ENCODE results near the gene ARHGAP15. TPM values are rescaled to one million over a fixed set of nuclear protein-coding genes. Genes with fewer than 3 reads are reported as not detected.

ARHGAP15 gene
- polyA plus RNA-seq, 2 of the 4 experiments (the other 2 are of a cell fraction): 0.34 TPM; not detected in 1

DNA sequence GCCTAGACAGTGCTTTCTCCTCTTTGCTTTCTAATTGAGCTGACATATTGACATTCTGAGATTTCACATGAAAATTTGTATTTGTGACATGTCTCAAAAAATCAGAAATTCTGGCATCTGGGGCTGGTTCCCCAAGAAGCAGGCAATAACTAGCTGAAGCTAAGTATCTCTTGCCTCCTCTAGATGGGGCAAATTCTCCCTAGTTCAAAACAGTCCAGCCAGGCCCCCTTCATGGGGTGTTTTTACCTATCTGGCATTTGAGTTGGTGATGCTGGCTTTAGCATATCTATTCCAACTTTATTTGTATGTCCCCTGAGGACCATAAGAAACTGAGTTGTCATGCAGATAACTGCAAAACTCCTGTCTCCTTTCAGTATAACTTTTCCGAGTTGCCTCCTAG is 39.9 kb downstream of the ARHGAP15 start (continued):
- TF ChIP-seq, protein P1, sequence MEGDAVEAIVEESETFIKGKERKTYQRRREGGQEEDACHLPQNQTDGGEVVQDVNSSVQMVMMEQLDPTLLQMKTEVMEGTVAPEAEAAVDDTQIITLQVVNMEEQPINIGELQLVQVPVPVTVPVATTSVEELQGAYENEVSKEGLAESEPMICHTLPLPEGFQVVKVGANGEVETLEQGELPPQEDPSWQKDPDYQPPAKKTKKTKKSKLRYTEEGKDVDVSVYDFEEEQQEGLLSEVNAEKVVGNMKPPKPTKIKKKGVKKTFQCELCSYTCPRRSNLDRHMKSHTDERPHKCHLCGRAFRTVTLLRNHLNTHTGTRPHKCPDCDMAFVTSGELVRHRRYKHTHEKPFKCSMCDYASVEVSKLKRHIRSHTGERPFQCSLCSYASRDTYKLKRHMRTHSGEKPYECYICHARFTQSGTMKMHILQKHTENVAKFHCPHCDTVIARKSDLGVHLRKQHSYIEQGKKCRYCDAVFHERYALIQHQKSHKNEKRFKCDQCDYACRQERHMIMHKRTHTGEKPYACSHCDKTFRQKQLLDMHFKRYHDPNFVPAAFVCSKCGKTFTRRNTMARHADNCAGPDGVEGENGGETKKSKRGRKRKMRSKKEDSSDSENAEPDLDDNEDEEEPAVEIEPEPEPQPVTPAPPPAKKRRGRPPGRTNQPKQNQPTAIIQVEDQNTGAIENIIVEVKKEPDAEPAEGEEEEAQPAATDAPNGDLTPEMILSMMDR (IDR thresholded peaks at IDR 0.05): no peak
- TF ChIP-seq FOSL2 (IDR thresholded peaks at IDR 0.05): no peak
- no peak for TF ChIP-seq FOSL2 (CRISPR knock-in tag; IDR thresholded peaks at IDR 0.05)
- no peak for TF ChIP-seq HOXA7 (CRISPR knock-in tag; IDR thresholded peaks at IDR 0.05)
- TF ChIP-seq RCOR1 (IDR thresholded peaks at IDR 0.05; ENCODE audit: low read depth, low read length): no peak
- TF ChIP-seq EHMT2 (IDR thresholded peaks at IDR 0.05; ENCODE audit: low read depth): no peak
- no peak for TF ChIP-seq HDAC2 (IDR thresholded peaks at IDR 0.05)
- TF ChIP-seq, protein P2, sequence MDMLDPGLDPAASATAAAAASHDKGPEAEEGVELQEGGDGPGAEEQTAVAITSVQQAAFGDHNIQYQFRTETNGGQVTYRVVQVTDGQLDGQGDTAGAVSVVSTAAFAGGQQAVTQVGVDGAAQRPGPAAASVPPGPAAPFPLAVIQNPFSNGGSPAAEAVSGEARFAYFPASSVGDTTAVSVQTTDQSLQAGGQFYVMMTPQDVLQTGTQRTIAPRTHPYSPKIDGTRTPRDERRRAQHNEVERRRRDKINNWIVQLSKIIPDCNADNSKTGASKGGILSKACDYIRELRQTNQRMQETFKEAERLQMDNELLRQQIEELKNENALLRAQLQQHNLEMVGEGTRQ (IDR thresholded peaks at IDR 0.05): no peak
- no peak for TF ChIP-seq HOXB13 (CRISPR knock-in tag; IDR thresholded peaks at IDR 0.05; ENCODE audit: low read depth)
- TF ChIP-seq, protein P3, sequence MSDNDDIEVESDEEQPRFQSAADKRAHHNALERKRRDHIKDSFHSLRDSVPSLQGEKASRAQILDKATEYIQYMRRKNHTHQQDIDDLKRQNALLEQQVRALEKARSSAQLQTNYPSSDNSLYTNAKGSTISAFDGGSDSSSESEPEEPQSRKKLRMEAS (IDR thresholded peaks at IDR 0.05): no peak

DNA sequence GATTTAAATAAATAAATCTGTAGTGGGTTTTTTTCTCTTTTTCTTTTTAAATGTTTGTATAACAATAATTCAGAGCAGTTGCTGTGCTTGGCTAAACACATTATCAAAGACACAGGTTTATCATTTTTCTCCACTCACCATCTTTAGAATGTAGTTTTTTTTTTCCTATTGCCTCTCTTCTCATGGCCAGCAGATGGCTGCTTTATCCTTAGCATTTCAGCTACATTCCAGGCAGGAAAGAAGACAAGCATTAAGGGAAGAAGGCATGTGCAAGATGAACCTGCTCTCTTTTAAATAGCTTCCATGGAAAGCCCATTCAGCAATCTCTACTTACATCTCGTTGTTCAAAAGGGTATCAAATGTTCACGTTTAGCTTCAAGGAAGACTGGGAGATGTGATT is 42.6 kb downstream of the ARHGAP15 start:
- H3K27ac ChIP-seq: no peak overlapping the region
- ATAC-seq (peak; percentile 73 to 76; a peak in 5 of 6 replicates), FAIRE-seq (peak; percentile 68), DNase-seq (ENCODE audit: low read depth in 1 of 2, low spot score in 1 of 2) (peak in 1 of 2 experiments; percentile 7)
- CTCF ChIA-PET: interaction anchor here (1.0 to 4.9 kb wide), 5 partner anchors 10 to 87 kb away, joined by 3 to 27 read pairs (median 3); no protein-coding TSS in a partner anchor
- WGBS (ENCODE audit: missing lambda C conversion rate): 0% methylated on average over 2 of the region's 2 CpGs
- H3K4me1 ChIP-seq: no peaks in the 10 kb centered on the region
- TF ChIP-seq ZSCAN20 (CRISPR knock-in tag; IDR thresholded peaks at IDR 0.05): no peak
- TF ChIP-seq, protein P1 (IDR thresholded peaks at IDR 0.05): 0 out of 3 replicates have a peak, but pooled peaks have one; percentile 2
- peak in 1 of 2 experiments; percentile 41; a peak in 2 of 5 replicates for TF ChIP-seq RAD21 (conservative IDR thresholded peaks at IDR 0.05 in 1 of 2, IDR thresholded peaks at IDR 0.05 in 1 of 2)
- TF ChIP-seq MAFK (IDR thresholded peaks at IDR 0.05; ENCODE audit: partially characterized antibody): no peak
- no peak overlapping the region for H3K4me3 ChIP-seq
- H3K4me2 ChIP-seq: no peak overlapping the region; the same call in 2 of the 3 replicates
- H3K9me3 ChIP-seq: no peaks in the 10 kb centered on the region
- POLR2A ChIA-PET: no interaction called here

DNA sequence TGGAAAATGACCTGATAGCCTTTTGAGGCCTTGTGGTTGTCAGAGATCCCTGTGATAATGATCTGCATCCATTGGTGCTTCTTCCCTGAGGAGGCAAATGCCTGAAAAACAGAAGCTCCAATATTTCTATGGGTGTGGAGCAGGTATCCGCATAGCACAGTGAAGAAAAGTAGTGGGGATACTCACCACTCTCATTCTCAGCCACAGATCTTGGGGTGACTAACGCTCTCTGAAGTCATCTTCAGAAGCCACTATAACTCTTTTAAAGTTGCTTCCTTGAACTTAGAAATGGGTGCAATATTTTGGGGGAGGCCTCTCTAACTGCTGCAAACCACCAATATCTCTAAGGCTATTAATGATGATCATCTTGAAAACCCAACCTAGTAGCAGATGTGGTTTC is 46.2 kb downstream of the ARHGAP15 start:
- no peaks in the 10 kb centered on the region for H3K4me1 ChIP-seq
- 76% methylated on average over 2 of the region's 2 CpGs for WGBS (ENCODE audit: missing lambda C conversion rate)
- ChIA-PET POLR2A (no interaction called here), CTCF (no interaction called here)
- ATAC-seq (no peak), DNase-seq (ENCODE audit: low read depth in 1 of 2, low spot score in 1 of 2) (no peak), FAIRE-seq (no peak)
- H3K4me2 ChIP-seq: no peak overlapping the region
- no peaks in the 10 kb centered on the region for H3K9me3 ChIP-seq
- H3K27ac ChIP-seq: no peak overlapping the region
- H3K4me3 ChIP-seq: no peak overlapping the region
- TF ChIP-seq TFCP2L1 (CRISPR knock-in tag; IDR thresholded peaks at IDR 0.05) (no peak), MYC (IDR thresholded peaks at IDR 0.05; ENCODE audit: borderline replicate concordance, low read length) (no peak), FOSB (CRISPR knock-in tag; IDR thresholded peaks at IDR 0.05) (no peak), SMC3 (IDR thresholded peaks at IDR 0.05) (no peak)
- TF ChIP-seq, protein P4, sequence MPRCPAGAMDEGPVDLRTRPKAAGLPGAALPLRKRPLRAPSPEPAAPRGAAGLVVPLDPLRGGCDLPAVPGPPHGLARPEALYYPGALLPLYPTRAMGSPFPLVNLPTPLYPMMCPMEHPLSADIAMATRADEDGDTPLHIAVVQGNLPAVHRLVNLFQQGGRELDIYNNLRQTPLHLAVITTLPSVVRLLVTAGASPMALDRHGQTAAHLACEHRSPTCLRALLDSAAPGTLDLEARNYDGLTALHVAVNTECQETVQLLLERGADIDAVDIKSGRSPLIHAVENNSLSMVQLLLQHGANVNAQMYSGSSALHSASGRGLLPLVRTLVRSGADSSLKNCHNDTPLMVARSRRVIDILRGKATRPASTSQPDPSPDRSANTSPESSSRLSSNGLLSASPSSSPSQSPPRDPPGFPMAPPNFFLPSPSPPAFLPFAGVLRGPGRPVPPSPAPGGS (IDR thresholded peaks at IDR 0.05): no peak
- TF ChIP-seq, protein P5, sequence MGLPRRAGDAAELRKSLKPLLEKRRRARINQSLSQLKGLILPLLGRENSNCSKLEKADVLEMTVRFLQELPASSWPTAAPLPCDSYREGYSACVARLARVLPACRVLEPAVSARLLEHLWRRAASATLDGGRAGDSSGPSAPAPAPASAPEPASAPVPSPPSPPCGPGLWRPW (IDR thresholded peaks at IDR 0.05): no peak

All from A549 (cell line).